HEK293T (cell line): Measurements from ENCODE around the gene JMJD7.

Experiments
- ARNT ChIP-seq: fragments of 450-650 bp; IDR thresholded peaks from 2 replicates; pipeline ENCODE4 v1.6.1; 2017; ENCODE audit warnings: mild to moderate bottlenecking
- FOXA1 ChIP-seq: fragments of 450-650 bp; IDR thresholded peaks from 2 replicates; pipeline ENCODE4 v1.6.1; 2016; ENCODE audit warnings: mild to moderate bottlenecking
- FOXK2 ChIP-seq: fragments of 450-650 bp; IDR thresholded peaks from 2 replicates; pipeline ENCODE4 v1.6.1; 2016; ENCODE audit warnings: mild to moderate bottlenecking
- FOXM1 ChIP-seq: fragments of 450-650 bp; IDR thresholded peaks from 2 replicates; pipeline ENCODE4 v1.6.1; 2017; ENCODE audit warnings: mild to moderate bottlenecking, borderline replicate concordance
- L3MBTL2 ChIP-seq: fragments of 450-650 bp; conservative IDR thresholded peaks from 2 replicates; pipeline ENCODE4 v1.6.1; 2016; ENCODE audit warnings: mild to moderate bottlenecking
- PKNOX1 ChIP-seq: fragments of 450-650 bp; IDR thresholded peaks from 2 replicates; pipeline ENCODE4 v1.6.1; 2016
- SP1 ChIP-seq: fragments of 450-650 bp; IDR thresholded peaks from 2 replicates; pipeline ENCODE4 v1.6.1; 2017

GRCh38 chr15:41819455-41820050 lies 8.3 kb upstream of the JMJD7 start:
- TF ChIP-seq SP1 (no peak), ARNT (no peak), FOXA1 (no peak), FOXK2 (no peak), FOXM1 (no peak), PKNOX1 (no peak), L3MBTL2 (no peak)
